GM12873 (cell line): ENCODE results near the gene HNRNPH2.

Experiments
- TF ChIP-seq, protein P1 (sequence below): IDR thresholded peaks from 2 replicates; pipeline ENCODE4 v1.5.1; 2012; ENCODE audit warnings: low read depth, mild to moderate bottlenecking, moderate library complexity, low read length, control low read depth; ENCODE audit not compliant: insufficient read depth; ENCODE audit errors: missing control alignments

The HNRNPH2 gene

DNA sequence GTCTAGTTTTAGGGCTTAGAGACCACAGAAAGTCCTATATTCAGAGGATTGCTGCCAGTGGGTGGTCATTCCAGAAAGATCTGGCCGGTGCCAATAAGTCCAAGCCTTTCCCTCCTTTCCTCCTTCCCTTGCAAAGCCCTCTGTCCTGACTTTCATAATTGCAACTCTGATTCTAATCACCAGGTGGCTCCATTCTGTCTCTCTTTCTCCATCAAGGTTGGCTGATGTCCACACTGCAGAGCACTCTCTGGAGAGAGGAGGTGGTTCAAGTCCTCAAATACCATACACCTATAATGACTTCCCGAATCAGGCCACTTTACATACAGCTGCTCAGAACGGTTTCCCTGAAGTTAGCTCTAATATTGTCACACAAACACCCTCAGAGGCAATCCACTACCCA lies 54.9 kb downstream of the HNRNPH2 start:
- TF ChIP-seq, protein P1, sequence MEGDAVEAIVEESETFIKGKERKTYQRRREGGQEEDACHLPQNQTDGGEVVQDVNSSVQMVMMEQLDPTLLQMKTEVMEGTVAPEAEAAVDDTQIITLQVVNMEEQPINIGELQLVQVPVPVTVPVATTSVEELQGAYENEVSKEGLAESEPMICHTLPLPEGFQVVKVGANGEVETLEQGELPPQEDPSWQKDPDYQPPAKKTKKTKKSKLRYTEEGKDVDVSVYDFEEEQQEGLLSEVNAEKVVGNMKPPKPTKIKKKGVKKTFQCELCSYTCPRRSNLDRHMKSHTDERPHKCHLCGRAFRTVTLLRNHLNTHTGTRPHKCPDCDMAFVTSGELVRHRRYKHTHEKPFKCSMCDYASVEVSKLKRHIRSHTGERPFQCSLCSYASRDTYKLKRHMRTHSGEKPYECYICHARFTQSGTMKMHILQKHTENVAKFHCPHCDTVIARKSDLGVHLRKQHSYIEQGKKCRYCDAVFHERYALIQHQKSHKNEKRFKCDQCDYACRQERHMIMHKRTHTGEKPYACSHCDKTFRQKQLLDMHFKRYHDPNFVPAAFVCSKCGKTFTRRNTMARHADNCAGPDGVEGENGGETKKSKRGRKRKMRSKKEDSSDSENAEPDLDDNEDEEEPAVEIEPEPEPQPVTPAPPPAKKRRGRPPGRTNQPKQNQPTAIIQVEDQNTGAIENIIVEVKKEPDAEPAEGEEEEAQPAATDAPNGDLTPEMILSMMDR: peak; percentile 40
